Measurements from ENCODE around the gene CNNM4. TPM values are rescaled to one million over a fixed set of nuclear protein-coding genes. Genes with fewer than 3 reads are reported as not detected.

Gene CNNM4
- total and polyA plus RNA-seq, 2 of the 4 experiments (the other 2 are of a cell fraction), result 2.0 to 4.1 TPM

GRCh38 chr2:96848264-96848663, 87.6 kb downstream of the CNNM4 start:
- H3K27ac ChIP-seq (ENCODE audit: insufficient read depth, low read length), result no peak overlapping the region
- H3K14ac ChIP-seq (replicated peaks; ENCODE audit: low read depth, low read length), result no peak overlapping the region
- no peaks in the 10 kb centered on the region for H3K4me1 ChIP-seq (ENCODE audit: control insufficient read depth, insufficient read depth, low read length)
- H2AK5ac ChIP-seq (ENCODE audit: low read depth, low read length), result no peak overlapping the region
- TF ChIP-seq RAD21 (IDR thresholded peaks at IDR 0.05; ENCODE audit: low read length), result no peak
- TF ChIP-seq POLR2A (IDR thresholded peaks at IDR 0.05; ENCODE audit: low read depth, low read length), result no peak
- no peak for TF ChIP-seq RFX5 (IDR thresholded peaks at IDR 0.05; ENCODE audit: low read depth, low read length)
- no peak for TF ChIP-seq MAZ (IDR thresholded peaks at IDR 0.05; ENCODE audit: borderline replicate concordance, low read depth, low read length)
- no peaks in the 10 kb centered on the region for H3K27me3 ChIP-seq (ENCODE audit: control insufficient read depth, insufficient read depth, low read length)
- H3K9ac ChIP-seq (ENCODE audit: low read depth, low read length), result no peak overlapping the region
- H2AK9ac ChIP-seq (replicated peaks; ENCODE audit: low read depth, low read length, poor library complexity), result no peak overlapping the region
- intact Hi-C loops (cut with micrococcal nuclease) (no loop called here), in situ Hi-C loops (cut with MboI; ENCODE audit: low sequenced_read_pairs) (no loop called here), dilution Hi-C loops (cut with HindIII; ENCODE audit: low sequenced_read_pairs, unreplicated experiment) (no loop called here)
- CTCF ChIA-PET, result no interaction called here
- H4K20me1 ChIP-seq (ENCODE audit: insufficient read depth, low read length), result no peaks in the 10 kb centered on the region
- H4K8ac ChIP-seq (ENCODE audit: low read depth in 2 of 2, low read length in 2 of 2), result no peak overlapping the region
- no peak overlapping the region for H4K5ac ChIP-seq (ENCODE audit: low read depth, low read length)
- H3K4ac ChIP-seq (ENCODE audit: low read depth, low read length), result no peak overlapping the region
- H3K23ac ChIP-seq (ENCODE audit: low read depth, low read length), result no peak overlapping the region
- no peak overlapping the region for H3K56ac ChIP-seq (ENCODE audit: extremely low read depth, insufficient read depth, low read length)
- no peak overlapping the region for H3K4me2 ChIP-seq (ENCODE audit: low read depth, low read length)
- H3K36me3 ChIP-seq (ENCODE audit: control insufficient read depth, insufficient read depth, low read length), result peaks cover 25% of the 10 kb centered on the region
- H2AFZ ChIP-seq (replicated peaks; ENCODE audit: low read length, poor library complexity), result no peak overlapping the region
- no peaks in the 10 kb centered on the region for H3K79me1 ChIP-seq (ENCODE audit: low read depth in 1 of 2, low read length in 2 of 2)
- ATAC-seq (ENCODE audit: low read depth) (no peak), DNase-seq (no peak)
- 83% methylated on average over 1 of the region's 9 CpGs; no CpG with 5 or more reads in 1 of the 2 experiments for WGBS, 2 experiments (ENCODE audit: extremely low coverage in 2 of 2, insufficient read length in 1 of 2)
- H3K4me3 ChIP-seq (ENCODE audit: insufficient read depth, low read depth, low read length), result no peak overlapping the region
- no peak overlapping the region for H2BK15ac ChIP-seq (ENCODE audit: low read depth, low read length)
- no peak overlapping the region for H2BK20ac ChIP-seq (ENCODE audit: low read depth, low read length)
- no peaks in the 10 kb centered on the region for H3K9me3 ChIP-seq (ENCODE audit: control insufficient read depth, insufficient read depth, low read length)
- no peaks in the 10 kb centered on the region for H3K9me1 ChIP-seq (ENCODE audit: insufficient read depth, low read length)
- no peak overlapping the region for H2BK5ac ChIP-seq (ENCODE audit: low read depth, low read length, poor library complexity, severe bottlenecking)
- H4K91ac ChIP-seq (ENCODE audit: insufficient read depth, low read depth, low read length), result no peak overlapping the region
- H2BK120ac ChIP-seq (ENCODE audit: low read depth, low read length), result no peak overlapping the region
- BruUV-seq (replicated peaks), result no TSS peak
- POLR2A ChIA-PET (ENCODE audit: unreplicated experiment), result no interaction called here
- H3K18ac ChIP-seq (ENCODE audit: low read depth, low read length), result no peak overlapping the region
